GM18498 (cell line): ENCODE data around the gene GUK1.
A peak's percentile ranks its signal among the peaks of the same experiment; 100 is the strongest.

Experiments used
- ATAC-seq: cut with Tn5 transposase; IDR thresholded peaks from one replicate; pipeline ENCODE4 v1.9.1; 2021; ENCODE audit warnings: mild to moderate bottlenecking, moderate library complexity; ENCODE audit not compliant: unreplicated experiment

The GUK1 gene, protein sequence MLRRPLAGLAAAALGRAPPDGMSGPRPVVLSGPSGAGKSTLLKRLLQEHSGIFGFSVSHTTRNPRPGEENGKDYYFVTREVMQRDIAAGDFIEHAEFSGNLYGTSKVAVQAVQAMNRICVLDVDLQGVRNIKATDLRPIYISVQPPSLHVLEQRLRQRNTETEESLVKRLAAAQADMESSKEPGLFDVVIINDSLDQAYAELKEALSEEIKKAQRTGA

DNA sequence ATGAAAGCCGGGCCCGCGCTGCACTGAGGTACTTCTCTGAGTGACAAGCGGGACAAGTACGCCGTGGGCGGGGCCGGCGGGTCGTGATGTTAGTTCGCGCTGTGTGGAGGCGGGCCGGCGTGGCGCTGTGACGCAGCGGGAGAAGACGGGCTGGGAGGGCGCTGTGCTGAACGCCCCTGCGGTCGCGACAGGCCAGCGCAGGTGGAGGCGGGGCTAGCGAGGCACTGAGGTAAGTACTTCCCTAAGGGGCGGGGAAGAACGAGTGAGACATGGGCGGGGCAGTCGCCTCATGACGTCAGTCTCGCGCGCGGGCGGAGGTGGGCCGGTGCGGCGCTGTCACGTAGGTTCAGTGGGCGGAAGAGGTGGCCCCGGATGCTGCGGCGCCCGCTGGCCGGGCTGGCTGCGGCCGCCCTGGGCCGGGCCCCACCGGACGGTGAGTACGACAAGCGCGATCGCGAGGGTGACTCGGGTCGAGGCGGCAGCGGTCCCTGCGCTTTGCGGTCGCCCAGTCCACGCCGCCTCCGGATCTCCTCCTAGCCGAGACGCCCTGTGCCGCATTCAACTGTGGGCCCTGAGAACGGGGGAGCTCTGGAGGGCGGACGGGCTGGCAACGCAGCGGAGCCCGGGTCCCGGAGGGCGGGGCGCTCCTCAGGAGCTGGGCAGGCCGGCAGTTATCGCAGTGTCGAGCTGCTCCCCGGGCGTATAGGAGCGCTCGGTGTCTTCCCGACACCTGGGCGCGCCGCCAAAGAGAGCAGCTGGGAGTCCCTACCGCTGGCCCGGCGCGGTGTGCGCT is at the start of gene GUK1:
Gene GUK1 (plus strand): TSS at position 349 of the 793 bp plus-strand sequence. CDS start 24 bp downstream, at position 373.
- peak; percentile 93 for ATAC-seq

DNA sequence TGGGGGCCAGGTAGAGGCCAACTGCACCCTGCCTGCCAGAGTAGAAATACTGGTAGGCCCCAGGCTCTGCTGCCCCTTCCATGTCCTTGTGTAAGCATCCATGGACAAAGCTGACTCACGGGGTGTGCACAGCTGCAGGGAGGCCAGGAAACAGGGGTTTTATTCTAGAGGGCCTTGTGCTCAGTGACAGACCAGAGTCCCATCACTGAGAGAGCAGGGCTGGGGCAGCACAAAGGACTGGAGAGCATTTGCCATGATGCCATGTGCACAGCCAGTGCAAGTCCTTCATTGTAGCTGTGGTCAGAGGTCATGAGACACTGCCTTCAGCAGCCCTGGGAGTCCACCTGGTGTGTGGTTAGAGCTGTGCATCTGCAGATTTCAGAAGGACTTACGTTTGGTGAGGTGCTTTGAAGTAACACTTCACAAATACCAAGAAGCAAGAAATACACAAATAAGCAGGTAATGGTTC is 49.4 kb upstream of the GUK1 start:
- no peak for ATAC-seq

- no peak for ATAC-seq
These were observed 49.0 kb upstream of the GUK1 start for GRCh38 chr1:228091084-228091483.

DNA sequence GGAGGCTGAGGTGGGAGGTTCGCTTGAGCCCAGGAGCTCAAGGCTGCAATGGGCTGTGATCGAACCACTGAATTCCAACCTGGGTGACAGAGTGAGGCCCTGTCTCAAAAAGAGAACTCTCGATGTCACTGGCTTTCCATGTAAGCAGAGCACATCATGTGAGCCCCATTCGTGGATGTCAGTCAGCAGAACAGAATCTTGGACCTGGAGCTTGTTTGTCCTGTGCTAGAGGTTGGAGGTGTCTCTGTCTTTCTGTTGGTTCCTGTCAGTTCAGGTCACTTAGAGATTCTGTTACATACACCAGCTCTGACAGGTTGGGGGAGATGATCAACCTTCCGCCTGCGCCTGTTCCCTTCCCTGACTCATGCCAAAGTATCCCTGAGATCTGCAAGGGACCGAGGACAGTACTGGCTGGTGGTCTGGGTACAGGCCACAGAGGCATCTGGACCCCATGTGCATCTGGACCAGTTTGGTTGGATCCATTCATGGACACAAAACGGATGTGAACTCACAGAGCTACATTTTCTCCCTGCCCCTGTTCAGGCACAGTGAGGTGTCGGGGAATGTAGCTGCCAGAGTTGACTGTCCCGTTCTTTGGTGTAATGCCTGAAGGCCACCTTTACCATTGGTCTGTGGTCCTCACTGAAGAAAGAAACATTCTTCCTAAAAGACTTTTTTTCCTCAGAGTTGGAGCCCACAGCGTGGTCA is 47.6 kb upstream of the GUK1 start:
- ATAC-seq, result no peak

GRCh38 chr1:228093050-228093906 is 46.8 kb upstream of the GUK1 start:
- ATAC-seq, result no peak

DNA sequence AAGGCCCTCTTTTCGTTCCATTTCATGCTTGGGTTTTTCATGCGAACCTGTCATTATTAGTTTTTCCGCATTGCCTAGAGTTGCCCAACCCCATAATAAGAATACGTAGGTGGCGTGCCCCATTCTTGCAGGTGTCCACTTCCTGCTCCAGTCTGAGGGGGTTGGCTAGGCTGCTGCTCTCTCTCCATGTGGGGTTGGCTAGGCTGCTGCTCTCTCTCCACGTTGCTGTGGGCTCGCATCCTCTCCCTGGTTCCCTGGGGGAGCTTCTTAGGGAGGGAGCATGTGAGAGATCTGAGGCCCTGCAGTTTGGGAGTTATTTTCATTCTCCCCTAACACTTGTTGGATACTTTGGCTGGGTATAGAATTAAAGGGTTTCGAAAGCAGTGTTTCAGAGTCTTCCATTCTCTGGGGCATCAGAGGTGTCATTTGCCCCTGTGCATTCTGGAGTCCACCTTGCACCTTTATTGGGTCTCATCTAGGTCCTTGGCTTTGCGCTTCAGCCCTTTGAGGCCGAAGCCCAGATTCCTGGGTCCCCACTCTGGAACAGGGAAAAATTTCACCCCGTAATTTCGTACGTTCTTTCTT is 45.6 kb upstream of the GUK1 start:
- no peak for ATAC-seq

- no peak for ATAC-seq
These were observed 44.9 kb upstream of the GUK1 start for GRCh38 chr1:228095161-228095560.

DNA sequence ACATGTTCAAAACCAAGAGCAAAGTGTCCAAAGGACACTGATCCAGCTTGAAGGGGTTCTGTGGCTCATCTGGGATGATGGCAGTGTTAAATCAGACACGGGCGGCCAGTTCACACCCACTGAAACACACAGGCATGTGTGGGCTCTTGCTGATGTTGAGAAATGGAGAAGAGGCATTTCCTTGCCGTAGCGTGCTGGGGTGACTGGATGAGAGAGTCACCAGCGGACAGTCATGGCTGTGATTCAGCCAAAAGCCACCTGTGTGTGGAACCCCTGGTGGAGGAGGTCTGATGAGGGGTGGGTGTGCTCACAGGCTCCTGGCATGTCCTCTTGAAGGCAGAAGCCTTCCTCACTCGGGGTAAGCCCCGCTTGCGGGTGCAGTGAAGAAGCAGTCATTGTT is 44.1 kb upstream of the GUK1 start:
- no peak for ATAC-seq

DNA sequence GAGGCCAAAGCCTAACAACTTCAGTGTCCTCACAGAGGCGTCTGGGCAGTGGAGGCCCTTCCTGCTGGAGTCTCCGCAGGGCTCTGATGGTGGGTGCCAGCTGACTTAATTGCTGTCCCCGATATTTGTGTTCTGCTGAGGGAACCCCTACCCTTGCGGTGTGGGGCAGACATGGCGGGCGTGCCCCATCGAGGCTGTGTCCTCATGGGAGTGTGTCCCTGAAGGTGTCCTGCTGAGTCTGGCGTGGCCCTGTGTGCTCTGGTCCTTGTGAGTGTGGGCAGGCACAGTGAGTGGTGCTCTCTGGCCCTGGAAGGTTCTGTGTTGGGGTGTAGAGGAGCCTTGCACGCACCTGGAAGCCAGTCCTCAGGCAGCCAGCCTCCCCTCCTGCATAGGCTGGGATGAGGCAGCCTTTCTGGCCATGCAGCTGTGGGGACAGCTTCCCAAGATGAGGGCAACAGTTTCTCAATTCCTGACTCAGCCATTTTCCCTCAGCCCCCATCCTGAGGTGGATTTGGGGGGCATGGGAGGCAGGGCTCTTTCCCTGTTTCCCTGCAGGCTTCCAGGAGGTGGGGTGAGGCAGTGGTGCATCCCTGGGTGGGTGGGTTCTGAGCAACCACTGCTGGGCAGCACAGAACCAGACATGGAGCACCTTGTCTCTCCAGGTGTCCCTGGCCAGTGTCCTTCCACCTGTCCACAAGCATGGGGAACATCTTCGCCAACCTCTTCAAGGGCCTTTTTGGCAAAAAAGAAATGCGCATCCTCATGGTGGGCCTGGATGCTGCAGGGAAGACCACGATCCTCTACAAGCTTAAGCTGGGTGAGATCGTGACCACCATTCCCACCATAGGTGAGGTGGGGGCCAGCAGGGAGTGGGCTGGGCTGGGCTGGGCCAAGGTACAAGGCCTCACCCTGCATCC is 43.4 kb upstream of the GUK1 start:
- ATAC-seq, result no peak

DNA sequence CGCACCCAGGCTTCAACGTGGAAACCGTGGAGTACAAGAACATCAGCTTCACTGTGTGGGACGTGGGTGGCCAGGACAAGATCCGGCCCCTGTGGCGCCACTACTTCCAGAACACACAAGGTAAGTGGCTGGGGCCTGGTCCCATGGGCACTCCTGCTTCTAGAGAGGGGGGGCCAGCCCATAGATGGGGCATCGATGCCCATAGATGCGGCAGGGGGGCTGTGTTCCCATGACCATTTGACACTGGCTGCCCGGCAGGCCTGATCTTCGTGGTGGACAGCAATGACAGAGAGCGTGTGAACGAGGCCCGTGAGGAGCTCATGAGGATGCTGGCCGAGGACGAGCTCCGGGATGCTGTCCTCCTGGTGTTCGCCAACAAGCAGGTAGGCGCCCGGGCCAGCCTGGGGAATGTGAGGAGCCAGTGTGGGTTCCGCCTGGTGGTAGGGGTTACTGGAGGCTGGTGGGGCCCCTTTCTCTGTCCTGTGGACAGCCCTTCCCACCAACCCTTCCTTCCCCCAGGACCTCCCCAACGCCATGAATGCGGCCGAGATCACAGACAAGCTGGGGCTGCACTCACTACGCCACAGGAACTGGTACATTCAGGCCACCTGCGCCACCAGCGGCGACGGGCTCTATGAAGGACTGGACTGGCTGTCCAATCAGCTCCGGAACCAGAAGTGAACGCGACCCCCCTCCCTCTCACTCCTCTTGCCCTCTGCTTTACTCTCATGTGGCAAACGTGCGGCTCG is 42.6 kb upstream of the GUK1 start:
- no peak for ATAC-seq

DNA sequence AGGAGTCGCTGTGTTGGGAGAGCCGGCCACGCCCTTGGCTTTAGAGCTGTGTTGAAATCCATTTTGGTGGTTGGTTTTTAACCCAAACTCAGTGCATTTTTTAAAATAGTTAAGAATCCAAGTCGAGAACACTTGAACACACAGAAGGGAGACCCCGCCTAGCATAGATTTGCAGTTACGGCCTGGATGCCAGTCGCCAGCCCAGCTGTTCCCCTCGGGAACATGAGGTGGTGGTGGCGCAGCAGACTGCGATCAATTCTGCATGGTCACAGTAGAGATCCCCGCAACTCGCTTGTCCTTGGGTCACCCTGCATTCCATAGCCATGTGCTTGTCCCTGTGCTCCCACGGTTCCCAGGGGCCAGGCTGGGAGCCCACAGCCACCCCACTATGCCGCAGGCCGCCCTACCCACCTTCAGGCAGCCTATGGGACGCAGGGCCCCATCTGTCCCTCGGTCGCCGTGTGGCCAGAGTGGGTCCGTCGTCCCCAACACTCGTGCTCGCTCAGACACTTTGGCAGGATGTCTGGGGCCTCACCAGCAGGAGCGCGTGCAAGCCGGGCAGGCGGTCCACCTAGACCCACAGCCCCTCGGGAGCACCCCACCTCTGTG is 41.7 kb upstream of the GUK1 start:
- ATAC-seq, result no peak

- no peak for ATAC-seq
These were observed 40.7 kb upstream of the GUK1 start for GRCh38 chr1:228099331-228099732.

DNA sequence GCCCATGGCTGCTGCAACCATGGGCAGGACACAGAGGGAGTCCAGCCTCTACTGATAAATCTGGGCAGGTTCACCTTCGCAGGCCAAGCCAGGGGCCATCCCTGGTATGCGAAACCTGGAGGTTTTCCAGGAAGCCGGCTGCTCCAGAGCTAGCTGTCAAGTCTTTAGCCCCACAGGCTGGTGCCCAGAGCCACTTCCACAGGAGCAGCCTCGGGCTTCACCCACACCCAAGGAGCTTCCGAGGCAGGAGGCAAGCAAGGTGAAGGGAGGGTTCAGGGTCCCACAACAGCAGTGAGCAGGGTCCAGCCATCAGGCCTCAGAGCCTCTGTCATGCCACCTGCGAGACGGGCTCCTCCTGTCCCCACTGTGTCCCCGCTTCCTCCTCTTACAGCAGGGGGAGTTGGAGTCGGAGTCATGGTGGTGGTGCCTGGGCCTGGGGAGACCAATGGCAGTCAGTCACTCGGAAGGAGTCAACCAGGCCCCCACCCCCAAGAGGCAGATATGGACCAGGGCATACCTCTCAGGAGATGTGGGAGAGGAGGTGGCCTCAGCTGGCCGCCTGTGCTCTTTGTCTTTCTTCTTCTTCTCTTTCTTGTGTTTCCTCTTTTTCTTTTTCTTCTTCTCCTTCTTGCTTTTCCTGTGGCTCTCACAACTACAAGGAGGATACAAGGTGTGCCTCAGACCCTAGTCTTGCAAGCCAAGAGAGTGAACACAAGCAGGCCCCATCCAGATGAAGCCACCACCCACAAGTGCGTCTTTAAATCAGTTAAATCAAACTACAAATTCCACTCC is 39.1 kb upstream of the GUK1 start:
- ATAC-seq, result no peak

DNA sequence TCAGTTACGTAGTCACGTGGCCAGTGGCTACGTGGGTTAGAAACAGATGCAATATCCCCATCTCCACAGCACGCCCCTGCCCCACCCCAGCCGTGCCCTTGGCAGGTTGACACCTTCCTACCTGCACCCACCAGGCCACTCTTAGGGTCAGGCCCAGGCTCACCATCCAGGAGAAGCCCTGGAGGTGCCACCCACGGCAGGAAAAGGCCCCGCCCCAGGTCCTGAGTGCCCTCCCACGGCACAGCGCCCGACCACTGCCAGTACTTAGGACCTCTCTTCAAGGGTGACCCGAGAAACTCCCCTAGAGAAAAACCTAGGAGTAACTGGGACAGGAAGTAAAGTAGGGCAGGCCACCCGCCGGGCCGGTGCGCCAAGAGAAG is 38.5 kb upstream of the GUK1 start:
- no peak for ATAC-seq

DNA sequence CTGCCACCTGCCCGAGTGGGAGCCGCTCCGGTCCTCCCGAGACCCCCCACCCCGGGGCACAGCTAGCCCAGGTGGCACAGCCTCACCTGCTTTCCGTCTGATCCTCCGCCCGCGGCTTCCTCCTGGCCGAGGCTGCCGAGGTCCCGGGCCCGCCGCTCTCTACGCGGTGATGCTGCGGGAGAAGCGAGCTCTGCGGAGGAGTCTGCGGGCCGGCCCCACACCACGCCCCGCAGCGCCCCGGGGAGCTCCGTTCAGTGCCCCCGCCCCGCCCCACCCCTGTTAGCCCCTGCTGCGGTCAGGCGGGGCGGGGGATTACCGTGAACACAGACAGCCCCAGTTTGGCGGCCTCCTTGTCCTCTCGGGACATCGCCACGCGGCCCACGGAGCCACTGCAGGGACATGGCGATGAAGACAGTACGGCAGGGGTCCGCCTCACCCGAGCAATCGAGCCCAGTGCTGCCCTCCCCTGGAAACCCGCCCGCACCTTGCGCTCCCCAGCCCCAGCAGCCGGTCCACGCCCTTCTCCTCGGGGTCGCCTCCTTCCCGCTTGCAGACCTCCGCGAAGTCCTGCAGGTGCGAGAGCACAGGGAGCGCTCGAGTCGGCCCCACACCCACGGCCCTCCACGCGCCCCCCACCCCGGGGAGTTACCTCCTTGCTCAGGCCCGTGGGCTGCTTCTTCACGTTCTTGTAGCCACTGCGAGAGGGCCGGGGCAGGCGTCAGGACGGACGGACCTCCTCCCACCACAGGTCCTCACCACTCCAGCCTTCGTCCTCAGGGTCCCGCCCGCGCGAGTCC is 37.9 kb upstream of the GUK1 start:
- peak; percentile 23 for ATAC-seq

DNA sequence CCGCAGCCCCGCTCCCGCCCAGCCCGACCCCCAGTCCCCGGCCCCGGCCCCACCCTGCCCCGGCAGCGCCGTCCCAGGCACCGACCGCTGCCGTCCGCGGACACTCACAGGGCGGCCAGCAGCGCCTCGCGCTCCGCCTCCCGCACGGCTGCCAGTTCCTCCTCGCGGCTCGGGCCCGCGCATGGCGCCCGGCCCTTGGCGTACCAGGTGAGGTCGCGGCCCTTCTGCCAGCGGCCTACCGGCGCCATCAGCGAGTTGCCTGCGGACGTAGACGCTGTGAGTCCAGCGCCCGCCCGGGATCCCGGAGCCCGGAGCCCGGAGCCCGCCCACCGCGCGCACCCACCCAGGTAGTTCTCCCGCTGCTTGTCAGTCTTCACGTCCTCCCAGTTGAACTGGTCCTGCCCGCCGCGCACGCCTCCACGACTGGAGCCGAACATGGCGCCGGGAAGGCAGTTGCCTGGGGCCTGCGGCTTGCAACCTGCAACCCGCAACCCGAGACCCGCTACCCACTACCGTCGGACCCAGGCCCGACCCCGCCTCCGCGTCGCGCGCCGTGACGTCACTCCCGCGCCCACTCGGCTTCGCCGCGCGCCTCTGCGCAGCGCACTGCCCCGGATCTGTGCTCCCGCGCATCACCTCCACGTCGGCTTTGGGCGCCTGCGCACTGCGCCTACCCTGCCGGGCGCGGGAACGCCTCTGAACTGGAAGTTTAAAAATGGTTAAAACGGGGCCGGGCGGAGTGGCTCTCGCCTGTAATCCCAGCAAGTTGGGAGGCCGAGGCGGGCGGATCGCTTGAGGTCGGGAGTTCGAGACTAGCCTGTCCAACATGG is 37.1 kb upstream of the GUK1 start, which contains the start of gene C1orf35:
Gene C1orf35 (minus strand): TSS at position 535 of the 830 bp plus-strand sequence. CDS start 98 bp downstream, at position 437.
- peak; percentile 78 for ATAC-seq
